Measurements from ENCODE around the gene ECI1.

GRCh38 chr16:2267913-2268666, 16.7 kb upstream of the ECI1 start, which contains the start of gene RNPS1:
- TF ChIP-seq CTCF (IDR thresholded peaks at IDR 0.05) (peak in 1 of 6 experiments; percentile 41), POLR2A (IDR thresholded peaks at IDR 0.05) (peak; percentile 86 to 91)
